Immature natural killer cell (primary cell): ENCODE results near the gene GUCA2A. TPM values are rescaled to one million over a fixed set of nuclear protein-coding genes. Genes with fewer than 3 reads are reported as not detected.

Source experiments
- DNase-seq, 3 donors: peaks; one replicate each; pipeline ENCODE4 v3.0.0; 2022; ENCODE audit warnings: mixed read lengths in 1 of 3
- H3K27ac Mint-ChIP-seq, 6 donors: one replicate each; pipeline ENCODE4 v1.8.0; 2020; ENCODE audit warnings: mixed read lengths in 6 of 6, mild to moderate bottlenecking in 5 of 6, inconsistent platforms in 4 of 6, moderate library complexity in 3 of 6
- H3K27me3 Mint-ChIP-seq, 3 donors: one replicate each; pipeline ENCODE4 v1.8.0; 2020 to 2021; ENCODE audit warnings: low read depth in 3 of 3, mild to moderate bottlenecking in 3 of 3, mixed read lengths in 3 of 3, moderate library complexity in 3 of 3, inconsistent platforms in 1 of 3
- H3K36me3 Mint-ChIP-seq, 3 donors: one replicate each; pipeline ENCODE4 v1.8.0; 2020; ENCODE audit warnings: mixed read lengths in 3 of 3, inconsistent platforms in 2 of 3, mild to moderate bottlenecking in 2 of 3
- H3K4me1 Mint-ChIP-seq, 2 donors: one replicate each; pipeline ENCODE4 v1.8.0; 2020; ENCODE audit warnings: inconsistent platforms in 2 of 2, mild to moderate bottlenecking in 2 of 2, mixed read lengths in 2 of 2, moderate library complexity in 1 of 2
- H3K4me3 Mint-ChIP-seq, 5 donors: one replicate each; pipeline ENCODE4 v1.8.0; 2020; ENCODE audit warnings: mild to moderate bottlenecking in 5 of 5, mixed read lengths in 5 of 5, inconsistent platforms in 3 of 5, moderate library complexity in 3 of 5
- H3K9me3 Mint-ChIP-seq, 6 donors: one replicate each; pipeline ENCODE4 v1.8.0; 2020; ENCODE audit warnings: mild to moderate bottlenecking in 6 of 6, mixed read lengths in 6 of 6, inconsistent platforms in 4 of 6, moderate library complexity in 3 of 6
- polyA plus RNA-seq, 3 donors: library from polyadenylated mRNA; unstranded; fragments of 300-500 nt; fragmentation: Illumina TruSeq; gene quantifications; one replicate each; pipeline ENCODE4 v1.2.3, GENCODE V29; 2021

The GUCA2A gene
- polyA plus RNA-seq, 3 donors from 2014 or later, result not detected

- Mint-ChIP-seq H3K27ac (no peak overlapping the region), H3K9me3 (no peaks in the 10 kb centered on the region), H3K4me3 (no peak overlapping the region), H3K27me3 (peaks cover 2 to 7% (median 5%) of the 10 kb centered on the region in 3 donors), H3K4me1 (no peaks in the 10 kb centered on the region), H3K36me3 (peaks cover 0 to 3% (median 0%) of the 10 kb centered on the region in 3 donors)
- DNase-seq, result peak; percentile 41 to 62 (median 48)
Observed at GRCh38 chr1:42173155-42173933, 8.8 kb upstream of the GUCA2A start.

GRCh38 chr1:42172381-42173133 is 8.0 kb upstream of the GUCA2A start:
- peaks cover 2 to 7% (median 5%) of the 10 kb centered on the region in 3 donors for H3K27me3 Mint-ChIP-seq
- H3K36me3 Mint-ChIP-seq, result peaks cover 0 to 3% (median 0%) of the 10 kb centered on the region in 3 donors
- DNase-seq, result no peak
- H3K27ac Mint-ChIP-seq, result peak overlapping the region in 1 of 6 donors; percentile 16
- H3K9me3 Mint-ChIP-seq, result no peaks in the 10 kb centered on the region
- no peak overlapping the region for H3K4me3 Mint-ChIP-seq
- H3K4me1 Mint-ChIP-seq, result no peaks in the 10 kb centered on the region

DNA sequence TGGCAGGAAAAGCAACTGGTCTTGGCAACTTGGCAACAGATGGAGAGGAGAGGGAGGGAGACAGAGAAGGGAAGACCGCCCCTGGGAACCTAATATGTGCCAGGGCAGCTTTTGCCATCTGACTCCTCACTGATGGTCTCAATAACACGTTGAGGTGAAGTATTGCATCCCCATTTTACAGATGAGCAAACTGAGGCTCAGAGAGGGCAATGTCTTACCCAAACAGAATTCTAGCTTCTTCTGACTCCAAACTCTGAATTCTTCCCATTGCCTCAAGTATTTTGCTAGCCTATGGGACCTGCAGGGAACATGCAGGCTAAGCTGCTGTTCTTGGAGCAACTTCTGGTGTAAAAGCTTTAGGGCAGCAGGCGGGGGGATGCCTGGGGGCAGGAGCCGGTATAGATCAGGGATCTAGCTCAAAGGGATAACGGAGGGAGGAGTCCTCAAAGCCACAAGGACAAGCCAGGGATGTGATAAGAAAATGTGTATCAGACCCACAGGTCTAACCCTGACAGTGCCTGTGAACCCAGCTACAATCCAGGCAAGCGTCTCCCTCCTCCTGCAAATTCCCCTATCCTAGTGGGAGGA is 7.2 kb upstream of the GUCA2A start:
- H3K4me1 Mint-ChIP-seq, result no peaks in the 10 kb centered on the region
- no peak overlapping the region for H3K4me3 Mint-ChIP-seq
- no peak for DNase-seq
- peak overlapping the region in 1 of 6 donors; percentile 41 for H3K27ac Mint-ChIP-seq
- H3K9me3 Mint-ChIP-seq, result no peaks in the 10 kb centered on the region
- H3K27me3 Mint-ChIP-seq, result peaks cover 2 to 7% (median 5%) of the 10 kb centered on the region in 3 donors
- peaks cover 0 to 1% (median 0%) of the 10 kb centered on the region in 3 donors for H3K36me3 Mint-ChIP-seq

- Mint-ChIP-seq H3K27me3 (peaks cover 2 to 8% (median 5%) of the 10 kb centered on the region in 3 donors), H3K27ac (no peak overlapping the region), H3K4me3 (no peak overlapping the region), H3K36me3 (no peaks in the 10 kb centered on the region), H3K9me3 (no peaks in the 10 kb centered on the region), H3K4me1 (no peaks in the 10 kb centered on the region)
- no peak for DNase-seq
Observed at GRCh38 chr1:42170779-42171621, 6.5 kb upstream of the GUCA2A start.

DNA sequence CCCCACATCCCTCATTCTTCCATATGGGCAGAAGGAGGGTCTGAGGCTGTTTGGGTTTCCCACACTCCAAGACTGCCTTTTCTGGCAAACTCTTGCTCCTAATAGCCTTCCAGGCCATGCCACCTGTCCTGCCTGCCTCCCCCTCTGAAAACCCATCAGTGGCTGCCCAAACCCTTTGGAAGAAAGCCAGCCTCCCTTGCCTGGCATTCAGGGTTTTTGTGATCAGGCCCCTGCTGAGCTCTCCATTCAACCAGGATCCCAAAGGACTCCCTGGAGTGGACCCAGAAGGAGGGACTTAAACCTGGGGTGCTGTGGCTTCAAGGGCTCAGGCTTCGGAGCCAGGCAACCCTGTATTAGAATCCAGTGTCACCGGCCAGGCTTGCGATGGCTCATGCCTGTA is 4.2 kb upstream of the GUCA2A start:
- H3K27ac Mint-ChIP-seq, result no peak overlapping the region

GRCh38 chr1:42168391-42168670 is 3.8 kb upstream of the GUCA2A start:
- H3K36me3 Mint-ChIP-seq, result no peaks in the 10 kb centered on the region

More for the DNA sequence above, 4.2 kb upstream of the GUCA2A start:
- no peaks in the 10 kb centered on the region for H3K4me1 Mint-ChIP-seq
- H3K36me3 Mint-ChIP-seq, result no peaks in the 10 kb centered on the region
- H3K9me3 Mint-ChIP-seq, result no peaks in the 10 kb centered on the region
- no peak for DNase-seq
- peaks cover 2 to 5% (median 4%) of the 10 kb centered on the region in 3 donors for H3K27me3 Mint-ChIP-seq
- H3K4me3 Mint-ChIP-seq, result no peak overlapping the region

DNA sequence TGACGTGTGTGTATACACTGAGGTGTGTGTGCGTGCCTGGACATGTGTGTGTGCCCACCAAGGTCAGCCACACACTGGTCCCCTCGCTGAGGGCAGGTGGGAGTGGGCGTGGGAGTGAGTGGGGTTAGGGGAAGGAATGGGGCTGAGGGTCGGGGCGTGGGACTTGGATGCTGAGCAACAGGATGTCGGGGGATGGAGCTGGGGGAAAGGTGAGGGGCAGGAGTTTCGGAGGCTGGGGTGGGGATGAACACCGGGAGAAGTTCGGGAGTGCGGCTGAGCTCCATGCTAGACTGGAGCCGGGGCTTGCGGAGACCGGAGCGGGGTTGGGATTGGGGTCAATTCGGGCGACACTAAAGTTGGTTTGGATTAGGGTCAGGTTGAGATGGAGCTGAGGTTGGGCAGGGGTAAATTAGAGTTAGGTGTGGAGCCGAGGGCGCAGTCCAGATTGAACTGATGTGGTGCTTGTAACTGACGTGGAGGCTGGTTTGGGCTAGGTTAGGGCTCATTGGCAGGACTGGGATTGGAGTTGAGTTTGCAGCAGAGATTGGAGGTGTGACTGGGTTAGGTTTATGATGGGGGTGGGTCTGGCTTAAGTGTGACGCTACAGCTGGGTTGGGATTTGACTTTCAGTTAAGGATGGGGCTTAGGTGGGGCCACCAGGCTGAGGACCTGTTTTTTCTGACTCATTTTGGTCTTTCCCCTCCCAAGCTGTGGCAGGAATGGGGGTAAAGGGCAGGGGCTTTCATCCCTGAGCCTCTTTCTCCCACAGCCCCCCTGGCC is 3.3 kb upstream of the GUCA2A start:
- Mint-ChIP-seq H3K27ac (no peak overlapping the region), H3K9me3 (no peaks in the 10 kb centered on the region), H3K27me3 (peaks cover 2 to 5% (median 4%) of the 10 kb centered on the region in 3 donors), H3K4me3 (no peak overlapping the region), H3K4me1 (no peaks in the 10 kb centered on the region), H3K36me3 (no peaks in the 10 kb centered on the region)
- no peak for DNase-seq

More at GRCh38 chr1:42168391-42168670, 3.8 kb upstream of the GUCA2A start:
- no peak overlapping the region for H3K27ac Mint-ChIP-seq
- no peak overlapping the region for H3K4me3 Mint-ChIP-seq
- H3K4me1 Mint-ChIP-seq, result no peaks in the 10 kb centered on the region
- no peaks in the 10 kb centered on the region for H3K9me3 Mint-ChIP-seq
- peaks cover 2 to 5% (median 4%) of the 10 kb centered on the region in 3 donors for H3K27me3 Mint-ChIP-seq
- DNase-seq, result no peak

GRCh38 chr1:42165511-42166210 is 1.1 kb upstream of the GUCA2A start:
- Mint-ChIP-seq H3K27ac (no peak overlapping the region), H3K36me3 (peaks cover 1 to 7% (median 3%) of the 10 kb centered on the region in 3 donors), H3K9me3 (peaks cover 5 to 9% (median 7%) of the 10 kb centered on the region in 6 donors), H3K4me1 (peaks cover 6 to 8% of the 10 kb centered on the region in 2 donors), H3K4me3 (no peak overlapping the region), H3K27me3 (peaks cover 2 to 6% (median 5%) of the 10 kb centered on the region in 3 donors)
- no peak for DNase-seq

DNA sequence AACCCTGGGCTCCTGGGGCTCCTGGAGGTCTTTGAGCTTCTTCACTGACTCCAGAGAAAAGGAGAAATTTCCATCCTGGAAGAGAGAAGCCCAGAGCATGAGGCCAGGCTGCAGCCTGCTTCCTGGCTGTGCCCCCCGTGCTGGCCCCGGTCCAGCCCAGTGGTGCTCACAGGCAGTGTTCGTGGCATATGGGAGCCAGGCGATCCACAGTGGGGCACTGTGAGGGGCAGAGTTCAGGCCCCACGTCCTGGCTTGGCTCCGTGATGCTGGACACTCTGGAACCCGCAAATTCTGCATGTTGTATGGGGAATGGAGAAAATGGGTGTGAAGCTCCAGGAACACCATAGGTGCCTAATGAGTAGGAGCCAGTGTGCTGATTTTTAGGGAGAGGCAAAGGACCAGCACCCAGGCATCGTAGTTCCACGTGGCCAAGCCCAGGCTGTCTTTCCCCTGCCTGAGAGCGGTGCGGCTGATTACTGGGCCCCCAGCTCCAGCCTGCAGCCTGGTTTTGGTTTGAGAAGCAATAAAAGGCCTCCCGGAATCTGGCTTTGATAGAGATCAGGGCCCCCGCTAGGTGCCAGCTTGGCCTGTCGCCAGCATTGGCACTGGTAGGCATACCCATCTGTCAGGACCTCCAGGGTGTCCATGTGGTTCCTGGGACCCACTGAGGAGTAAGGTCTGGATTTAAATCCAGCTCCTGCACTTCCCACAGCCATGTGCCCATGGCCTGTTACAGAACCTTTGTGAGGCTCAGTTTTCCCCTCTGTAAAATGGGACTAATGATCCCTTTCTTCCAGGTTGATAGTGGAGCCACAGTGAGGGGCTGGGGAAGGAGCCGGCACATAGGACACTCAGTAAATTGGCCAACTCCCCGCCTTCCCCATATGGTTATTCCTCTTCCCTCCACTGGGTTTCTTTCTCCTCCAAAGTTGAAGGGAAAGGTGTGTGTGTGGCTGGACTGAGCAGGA is 725 bp downstream of the GUCA2A start:
- H3K27ac Mint-ChIP-seq, result no peak overlapping the region
- H3K9me3 Mint-ChIP-seq, result peaks cover 6 to 12% (median 10%) of the 10 kb centered on the region in 6 donors
- peaks cover 6 to 8% (median 7%) of the 10 kb centered on the region in 3 donors for H3K27me3 Mint-ChIP-seq
- H3K4me3 Mint-ChIP-seq, result no peak overlapping the region
- peaks cover 4 to 15% (median 6%) of the 10 kb centered on the region in 3 donors for H3K36me3 Mint-ChIP-seq
- no peak for DNase-seq
- H3K4me1 Mint-ChIP-seq, result peaks cover 6 to 8% of the 10 kb centered on the region in 2 donors

- Mint-ChIP-seq H3K27me3 (peaks cover 5 to 6% (median 6%) of the 10 kb centered on the region in 3 donors), H3K4me3 (no peak overlapping the region), H3K9me3 (peaks cover 6 to 12% (median 10%) of the 10 kb centered on the region in 6 donors), H3K27ac (no peak overlapping the region), H3K36me3 (peaks cover 4 to 15% (median 6%) of the 10 kb centered on the region in 3 donors), H3K4me1 (peaks cover 6 to 8% of the 10 kb centered on the region in 2 donors)
- DNase-seq, result no peak
Observed at GRCh38 chr1:42163114-42163513, 1.4 kb downstream of the GUCA2A start.

DNA sequence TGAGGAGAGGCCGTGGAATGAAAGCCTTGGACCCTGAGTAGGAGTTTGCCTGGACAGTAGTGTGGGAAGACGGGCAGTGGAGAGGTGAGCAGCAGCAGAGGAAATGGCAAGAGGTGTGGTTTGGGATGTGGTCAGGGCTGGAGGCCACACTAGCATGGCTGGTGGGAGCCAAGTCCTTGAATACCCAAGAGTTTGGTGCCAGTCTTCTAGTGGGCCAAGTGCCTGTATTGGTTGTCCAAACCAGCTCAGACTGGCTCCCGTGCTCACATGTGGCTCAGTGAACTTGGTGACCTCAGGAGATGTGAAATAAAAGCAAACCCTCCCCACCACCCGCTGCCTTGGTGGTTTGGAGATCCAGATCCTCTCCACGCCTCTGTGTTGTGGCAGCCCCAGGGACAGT is 2.4 kb downstream of the GUCA2A start:
- H3K9me3 Mint-ChIP-seq, result peaks cover 6 to 12% (median 10%) of the 10 kb centered on the region in 6 donors
- H3K27me3 Mint-ChIP-seq, result peaks cover 5 to 10% (median 8%) of the 10 kb centered on the region in 3 donors
- H3K36me3 Mint-ChIP-seq, result peaks cover 4 to 15% (median 6%) of the 10 kb centered on the region in 3 donors
- H3K4me3 Mint-ChIP-seq, result no peak overlapping the region
- peak overlapping the region in 1 of 6 donors; percentile 67 for H3K27ac Mint-ChIP-seq
- no peak for DNase-seq
- H3K4me1 Mint-ChIP-seq, result peaks cover 6 to 17% of the 10 kb centered on the region in 2 donors
